ENCODE results near the gene ZNF423.
"Not testable (repeated sequence)": the region's sequence is repeated elsewhere in the genome, so short reads cannot be mapped to it uniquely, and the experiment has no call there.

Gene ZNF423

DNA sequence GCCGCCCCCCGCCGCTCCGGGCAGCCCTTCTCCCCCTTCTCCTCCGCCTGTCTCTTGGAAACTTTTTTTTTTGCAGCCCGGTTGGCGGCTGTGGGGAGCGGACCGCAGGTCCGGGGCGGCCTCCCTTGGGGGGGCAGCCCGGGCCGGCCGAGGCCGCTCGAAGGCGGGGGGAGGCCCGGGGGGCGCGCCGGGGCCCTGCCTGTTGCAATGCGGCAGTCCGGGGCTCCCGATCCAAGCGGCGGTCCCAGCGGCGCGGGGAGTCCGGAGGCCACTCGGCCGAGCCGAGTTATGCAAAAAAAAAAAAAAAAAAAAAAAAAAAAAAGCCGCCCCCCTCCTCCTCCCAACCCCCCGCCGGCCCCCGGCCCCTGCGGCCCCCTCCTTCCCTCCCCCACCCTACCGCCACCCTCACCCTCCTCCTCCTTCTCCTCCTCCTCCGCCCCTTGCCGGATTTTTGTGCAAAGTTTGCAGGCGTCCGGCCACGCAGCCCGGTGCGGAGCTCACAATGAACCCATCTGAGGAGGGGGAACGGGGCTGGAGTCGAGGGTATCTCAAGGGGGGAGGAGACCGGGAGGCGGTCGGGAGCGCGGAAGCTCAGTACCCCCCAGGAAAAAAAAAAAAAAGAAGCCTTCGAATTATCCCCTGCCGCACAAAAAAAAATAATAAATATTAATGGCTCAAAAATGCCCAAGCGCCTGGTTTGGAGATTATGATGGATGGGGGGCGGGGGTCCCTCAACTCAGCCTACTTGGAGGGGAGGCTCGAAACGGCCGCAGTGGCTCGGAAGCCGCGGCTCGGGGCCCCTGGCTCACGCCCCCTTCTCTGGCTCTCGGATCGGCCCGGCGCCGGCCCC, at the start of gene ZNF423:
Gene ZNF423, minus strand, starts transcription at position 291 of the 850 bp plus-strand sequence. CDS start 338 bp downstream, outside the sequence.
- in situ Hi-C loops (cut with MboI; ENCODE audit: low sequenced_read_pairs): no loop called here

DNA sequence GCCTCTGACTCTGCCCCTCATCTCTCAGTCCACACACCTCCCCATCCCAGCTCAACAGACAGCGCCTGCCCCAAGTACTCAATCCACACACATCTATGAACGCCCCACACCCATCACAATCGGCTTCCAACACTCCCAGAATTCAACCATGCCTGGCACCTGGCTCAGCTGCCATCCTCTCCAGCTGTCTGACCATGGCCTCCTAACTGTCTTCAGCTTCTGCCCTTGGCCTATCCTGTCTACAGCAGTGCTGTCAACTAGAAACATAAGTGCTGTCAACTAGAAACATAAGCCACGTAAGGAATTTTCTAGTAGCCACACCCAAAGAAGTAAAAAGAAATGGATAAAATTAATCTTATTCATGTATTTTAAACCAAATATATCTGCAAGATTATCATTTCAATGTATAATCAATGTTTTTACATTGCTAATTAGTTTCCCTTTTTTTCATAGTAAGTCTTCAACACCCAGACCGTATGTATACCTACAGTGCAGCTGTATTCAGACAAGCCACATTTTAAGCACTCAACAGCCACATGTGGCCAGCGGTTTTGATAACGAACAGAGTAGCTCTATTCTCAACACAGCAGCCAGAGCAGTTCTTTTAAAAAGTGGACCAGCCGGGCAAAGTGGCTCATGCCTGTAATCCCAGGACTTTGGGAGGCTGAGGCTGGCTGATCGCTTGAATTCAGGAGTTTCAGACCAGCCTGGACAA, 48.6 kb upstream of the ZNF423 start:
- in situ Hi-C loops (cut with MboI; ENCODE audit: low sequenced_read_pairs): no loop called here

GRCh38 chr16:49902908-49903307, 47.0 kb upstream of the ZNF423 start:
- in situ Hi-C loops (cut with MboI; ENCODE audit: low sequenced_read_pairs): no loop called here

GRCh38 chr16:49901711-49902110, 45.8 kb upstream of the ZNF423 start:
- in situ Hi-C loops (cut with MboI; ENCODE audit: low sequenced_read_pairs): no loop called here

GRCh38 chr16:49900875-49901274, 45.0 kb upstream of the ZNF423 start:
- in situ Hi-C loops (cut with MboI; ENCODE audit: low sequenced_read_pairs): no loop called here

- in situ Hi-C loops (cut with MboI; ENCODE audit: low sequenced_read_pairs): no loop called here
Observed at GRCh38 chr16:49899991-49900695, 44.2 kb upstream of the ZNF423 start.

DNA sequence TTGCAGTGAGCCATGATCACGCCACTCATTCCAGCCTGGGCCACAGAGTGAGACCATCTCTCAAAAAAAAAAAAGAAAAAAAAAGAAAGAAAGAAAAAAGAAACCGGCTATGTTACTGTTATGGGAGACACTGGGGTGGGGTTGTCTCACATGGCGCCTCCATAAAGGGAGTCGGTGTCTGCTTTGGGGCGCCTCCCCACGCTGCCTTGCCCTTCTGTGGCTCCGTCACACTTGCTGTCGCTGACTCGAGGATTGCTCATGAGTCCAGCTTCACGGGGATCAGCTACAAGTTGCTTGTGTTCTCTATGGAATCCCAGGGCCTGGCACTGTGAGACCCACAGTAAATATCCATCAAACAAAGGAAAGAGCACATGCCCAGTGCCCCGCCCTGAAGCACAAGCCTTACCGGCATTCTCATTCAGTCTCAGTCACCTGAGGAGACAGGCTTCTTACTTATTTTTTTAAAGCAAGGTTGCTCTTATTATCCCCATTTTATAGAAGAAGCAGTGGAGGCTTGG, 40.6 kb upstream of the ZNF423 start:
- in situ Hi-C loops (cut with MboI; ENCODE audit: low sequenced_read_pairs): no loop called here

- in situ Hi-C loops (cut with MboI; ENCODE audit: low sequenced_read_pairs): no loop called here
Observed at GRCh38 chr16:49890876-49891275, 35.0 kb upstream of the ZNF423 start.

- in situ Hi-C loops (cut with MboI; ENCODE audit: low sequenced_read_pairs): no loop called here
Observed at GRCh38 chr16:49889725-49890397, 33.9 kb upstream of the ZNF423 start.

DNA sequence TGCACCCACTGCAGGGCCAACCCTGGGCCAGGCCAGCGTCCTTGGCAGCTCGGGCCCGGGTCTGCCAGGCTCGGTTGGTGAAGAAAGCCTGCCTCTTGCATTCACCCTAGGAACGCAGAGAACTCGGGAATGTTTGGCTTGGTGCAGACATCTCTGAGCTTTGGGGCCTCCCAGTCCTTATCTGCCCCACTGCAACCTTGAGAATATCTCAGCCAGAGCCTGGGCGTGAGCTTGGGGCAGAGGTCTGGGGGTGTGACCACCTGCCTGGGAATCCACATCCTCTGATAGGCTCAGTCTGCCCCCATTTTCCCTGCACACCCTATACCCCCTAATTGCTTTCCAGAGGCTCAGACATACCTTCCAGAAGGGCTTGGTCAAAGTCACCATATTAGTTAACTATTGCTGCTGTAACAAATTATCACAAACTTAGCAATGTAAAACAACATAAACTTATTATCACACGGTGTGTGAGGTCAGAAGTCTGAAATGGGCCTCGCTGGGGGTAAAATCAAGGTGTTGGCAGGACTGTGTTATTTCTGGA, 30.7 kb upstream of the ZNF423 start:
- in situ Hi-C loops (cut with MboI; ENCODE audit: low sequenced_read_pairs): no loop called here

- in situ Hi-C loops (cut with MboI; ENCODE audit: low sequenced_read_pairs): no loop called here
Observed at GRCh38 chr16:49884033-49885015, 28.4 kb upstream of the ZNF423 start.

DNA sequence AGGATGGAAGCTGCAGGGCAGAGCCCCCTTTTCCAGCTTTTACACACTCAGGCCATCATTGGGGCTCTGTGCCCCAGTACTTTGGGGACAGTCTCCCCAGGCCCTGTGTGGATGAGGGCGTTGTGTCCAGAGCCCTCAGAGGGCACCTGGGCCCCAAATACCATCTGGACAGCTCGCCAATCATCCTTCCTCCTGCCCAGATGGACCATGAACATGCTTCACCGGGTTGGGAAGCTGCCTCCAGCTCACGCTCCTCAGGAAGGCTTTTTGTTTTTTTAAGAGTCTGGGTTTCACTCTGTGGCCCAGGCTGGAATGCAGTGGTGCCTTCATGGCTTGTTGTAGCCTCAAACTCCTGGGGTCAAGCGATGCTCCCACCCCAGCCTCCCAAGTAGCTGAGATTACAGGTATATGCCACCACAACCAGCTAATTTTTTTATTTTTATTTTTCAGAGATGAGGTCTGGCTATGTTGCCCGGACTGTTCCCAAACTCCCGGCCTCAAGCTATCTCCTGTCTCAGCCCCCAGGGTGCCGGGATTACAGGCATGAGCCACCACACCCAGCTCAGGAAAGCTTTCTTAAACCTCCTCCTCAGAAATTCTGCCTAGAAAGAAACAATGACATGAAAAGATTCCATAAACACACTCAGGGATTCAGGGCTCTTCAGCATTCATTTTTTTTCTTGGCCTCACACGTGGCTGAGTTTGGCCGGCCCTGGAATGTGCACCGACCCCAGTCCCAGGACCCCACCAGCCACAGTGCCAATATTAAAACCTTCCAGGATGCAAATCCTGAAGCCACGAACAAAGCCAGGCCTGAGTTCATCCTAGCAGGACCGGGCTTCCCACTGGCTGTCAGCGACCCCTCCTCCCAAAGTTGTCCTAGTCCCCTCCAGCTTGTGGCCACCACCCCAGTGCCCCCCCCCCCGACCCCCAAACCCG, 27.4 kb upstream of the ZNF423 start:
- in situ Hi-C loops (cut with MboI; ENCODE audit: low sequenced_read_pairs): no loop called here

DNA sequence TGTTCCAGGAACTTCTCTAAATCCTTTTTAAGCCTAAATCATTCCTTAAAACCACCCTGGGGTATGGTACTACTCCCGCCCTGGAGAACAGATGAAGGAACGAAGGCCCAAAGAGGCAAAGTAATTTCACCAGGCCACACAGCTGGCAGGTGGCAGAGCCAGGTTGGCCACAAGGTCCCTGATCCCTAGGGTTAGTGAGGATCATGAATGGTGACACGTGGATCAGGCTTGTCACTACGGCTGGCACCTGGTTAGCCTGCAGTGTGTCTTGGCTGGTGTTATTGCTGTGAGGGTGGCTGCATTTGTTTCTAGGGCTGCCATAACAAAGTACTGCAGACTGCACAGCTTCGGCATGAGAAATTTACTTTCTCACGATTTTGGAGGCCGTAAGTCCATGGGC, 26.0 kb upstream of the ZNF423 start:
- in situ Hi-C loops (cut with MboI; ENCODE audit: low sequenced_read_pairs): no loop called here

DNA sequence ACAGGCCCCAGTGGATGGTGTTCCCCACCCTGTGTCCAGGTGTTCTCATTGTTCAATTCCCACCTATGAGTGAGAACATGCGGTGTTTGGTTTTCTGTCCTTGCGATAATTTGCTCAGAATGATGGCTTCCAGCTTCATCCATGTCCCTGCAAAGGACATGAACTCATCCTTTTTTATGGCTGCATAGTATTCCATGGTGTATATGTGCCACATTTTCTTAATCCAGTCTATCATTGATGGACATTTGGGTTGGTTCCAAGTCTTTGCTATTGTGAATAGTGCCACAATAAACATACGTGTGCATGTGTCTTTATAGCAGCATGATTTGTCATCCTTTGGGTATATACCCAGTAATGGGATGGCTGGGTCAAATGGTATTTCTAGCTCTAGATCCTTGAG, 22.6 kb upstream of the ZNF423 start:
- in situ Hi-C loops (cut with MboI; ENCODE audit: low sequenced_read_pairs): not testable (repeated sequence)

DNA sequence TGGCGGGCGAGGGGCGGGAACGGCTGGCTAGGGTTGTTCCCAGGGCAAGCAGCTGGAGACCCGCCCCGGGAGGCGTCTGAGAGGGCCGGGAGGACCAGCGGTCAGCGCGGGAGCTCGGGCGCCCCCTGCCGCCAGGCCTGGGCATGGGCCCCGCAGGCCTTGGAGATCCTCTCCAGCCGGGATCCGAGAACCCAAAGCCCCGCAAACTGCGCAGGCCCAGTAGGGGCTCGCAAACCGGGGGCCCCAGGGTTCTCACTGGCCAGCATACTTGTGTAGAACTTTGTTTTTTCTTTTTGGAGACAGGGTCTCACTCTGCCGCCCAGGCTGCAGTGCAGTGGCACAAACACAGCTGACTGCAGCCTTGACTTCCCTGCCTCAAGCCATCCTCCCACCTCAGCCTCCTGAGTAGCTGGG, 20.8 kb upstream of the ZNF423 start:
- in situ Hi-C loops (cut with MboI; ENCODE audit: low sequenced_read_pairs): no loop called here

GRCh38 chr16:49875806-49876715, 20.1 kb upstream of the ZNF423 start:
- in situ Hi-C loops (cut with MboI; ENCODE audit: low sequenced_read_pairs): no loop called here

DNA sequence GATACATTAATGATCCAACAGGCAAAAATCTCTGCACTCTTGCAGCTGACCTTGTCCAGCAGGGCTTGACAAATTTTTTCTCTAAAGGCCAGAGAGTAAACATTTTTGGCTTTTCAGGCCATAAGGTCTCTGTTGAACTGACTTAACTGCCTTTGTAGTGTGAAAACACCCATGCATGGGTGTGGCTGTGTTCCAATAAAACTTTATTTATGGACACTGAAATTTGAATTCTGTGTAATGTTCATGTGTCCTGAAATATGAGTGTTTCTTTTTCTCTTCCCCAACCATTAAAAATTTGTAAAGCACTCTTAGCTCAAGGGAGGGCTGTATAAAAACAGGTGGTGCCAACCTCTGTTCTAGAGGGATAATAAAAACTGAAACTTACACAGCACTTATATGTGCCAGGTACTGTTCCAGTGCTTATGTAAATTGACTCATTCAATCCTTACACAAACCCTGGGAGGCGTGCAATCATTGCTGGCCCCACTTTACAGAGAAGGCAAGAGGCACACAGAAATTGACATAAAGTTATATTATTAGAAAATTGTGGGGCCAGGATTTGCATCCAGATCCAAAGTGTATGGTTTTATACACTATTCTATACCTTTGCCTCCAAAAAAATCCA, 18.8 kb upstream of the ZNF423 start:
- in situ Hi-C loops (cut with MboI; ENCODE audit: low sequenced_read_pairs): no loop called here

Measured in HL-60/S4 (cell line).